SK-N-SH (cell line): Measurements from ENCODE around the gene MTCL1. TPM values are rescaled to one million over a fixed set of nuclear protein-coding genes. Genes with fewer than 3 reads are reported as not detected.

ENCODE experiments used
- CTCF ChIA-PET: fragments of 300-600, 350-600 bp; formaldehyde crosslinking; extraction: SDS; loops from one replicate; lab custom pipeline; 2021; lab: Yijun Ruan, JAX
- POLR2A ChIA-PET: fragments of 350-600 bp; sonication (Branson Sonifier 250); formaldehyde crosslinking; extraction: SDS; loops from one replicate; lab custom pipeline; 2020; ENCODE audit warnings: antibody characterized with exemption, inconsistent platforms; lab: Yijun Ruan, JAX
- DNase-seq: peaks from one replicate; pipeline ENCODE4 v3.0.0; 2012
- H2AFZ ChIP-seq: fragments of 200-600 bp; sonication (generic); 2 replicates; pipeline ENCODE4 v1.8.1; 2016; ENCODE audit warnings: antibody characterized with exemption, mild to moderate bottlenecking, low read depth
- H3F3A ChIP-seq: fragments of 200-600 bp; sonication (generic); replicated peaks from 2 replicates; pipeline ENCODE3; 2016; ENCODE audit warnings: antibody characterized with exemption, mild to moderate bottlenecking; ENCODE audit not compliant: insufficient read depth
- H3K27ac ChIP-seq, 2 experiments: fragments of 200-500 bp in 1 of 2; fragments of 200-600 bp in 1 of 2; sonication (Bioruptor generic) in 1 of 2; sonication (generic), shearing (Covaris generic) in 1 of 2; 2 replicates each; pipeline versions ENCODE4 v1.5.1 to v1.6.1; 2014 to 2016; ENCODE audit warnings: low read depth in 2 of 2, inconsistent platforms in 1 of 2, low read length in 1 of 2, mild to moderate bottlenecking in 1 of 2, mixed read lengths in 1 of 2
- H3K27me3 ChIP-seq: fragments of 200-600 bp; sonication (generic), shearing (Covaris generic); 2 replicates; pipeline ENCODE4 v1.6.1; 2016; ENCODE audit warnings: mixed run types; ENCODE audit not compliant: insufficient read depth
- H3K36me3 ChIP-seq, 2 experiments: fragments of 200-500 bp in 1 of 2; fragments of 200-600 bp in 1 of 2; sonication (Bioruptor generic) in 1 of 2; sonication (generic) in 1 of 2; replicated peaks in 1 of 2; 2 replicates each; pipeline versions ENCODE3 to v1.5.1; 2014 to 2016; ENCODE audit warnings: low read length in 1 of 2, mild to moderate bottlenecking in 1 of 2; ENCODE audit not compliant: insufficient read depth in 2 of 2, control insufficient read depth in 1 of 2
- H3K4me1 ChIP-seq, 2 experiments: fragments of 200-500 bp in 1 of 2; fragments of 200-600 bp in 1 of 2; sonication (Bioruptor generic) in 1 of 2; sonication (generic), shearing (Covaris generic) in 1 of 2; 2 replicates each; pipeline versions ENCODE4 v1.5.1 to v1.6.1; 2014 to 2016; ENCODE audit warnings: low read depth in 1 of 2, low read length in 1 of 2, mixed run types in 1 of 2; ENCODE audit not compliant: insufficient read depth in 2 of 2, control insufficient read depth in 1 of 2
- H3K4me2 ChIP-seq: fragments of 200-600 bp; sonication (generic), shearing (Covaris generic); 2 replicates; pipeline ENCODE4 v1.6.1; 2017; ENCODE audit warnings: mixed run types
- H3K4me3 ChIP-seq, 2 experiments: fragments of 200-500 bp in 1 of 2; fragments of 200-600 bp in 1 of 2; sonication (Bioruptor generic) in 1 of 2; sonication (generic), shearing (Covaris generic) in 1 of 2; 2 replicates each; pipeline versions ENCODE4 v1.5.1 to v1.8.1; 2014 to 2016; ENCODE audit warnings: low read depth in 2 of 2, inconsistent platforms in 1 of 2, low read length in 1 of 2, mild to moderate bottlenecking in 1 of 2, mixed read lengths in 1 of 2, moderate library complexity in 1 of 2
- H3K79me2 ChIP-seq: fragments of 200-600 bp; sonication (generic); 2 replicates; pipeline ENCODE4 v1.8.1; 2017; ENCODE audit warnings: mild to moderate bottlenecking; ENCODE audit not compliant: insufficient read depth
- H3K9ac ChIP-seq: fragments of 200-600 bp; sonication (generic); 2 replicates; pipeline ENCODE4 v1.6.1; 2017; ENCODE audit warnings: mixed run types
- H3K9me2 ChIP-seq: fragments of 200-600 bp; sonication (generic); 2 replicates; pipeline ENCODE4 v1.6.1; 2017; ENCODE audit warnings: mixed run types
- H3K9me3 ChIP-seq: fragments of 200-600 bp; sonication (generic); 2 replicates; pipeline ENCODE4 v1.6.1; 2017; ENCODE audit warnings: mixed run types, mild to moderate bottlenecking, moderate library complexity
- H4K20me1 ChIP-seq: fragments of 200-600 bp; sonication (generic); 2 replicates; pipeline ENCODE4 v1.6.1; 2017; ENCODE audit warnings: mild to moderate bottlenecking, mixed run types; ENCODE audit not compliant: insufficient read depth
- CTCF ChIP-seq: fragments of 200-600 bp; sonication (generic); IDR thresholded peaks from 2 replicates; pipeline ENCODE4 v1.6.1; 2017; ENCODE audit warnings: antibody characterized with exemption, mild to moderate bottlenecking, moderate library complexity
- EP300 ChIP-seq, 2 experiments: IDR thresholded peaks; 2 replicates each; pipeline versions ENCODE4 v1.4.0 to v1.6.1; 2012; ENCODE audit warnings: borderline replicate concordance in 1 of 2, low read depth in 1 of 2, low read length in 1 of 2
- EZH2phosphoT487 ChIP-seq: fragments of 200-600 bp; sonication (generic); IDR thresholded peaks from 2 replicates; pipeline ENCODE4 v1.6.1; 2017; ENCODE audit warnings: low read depth, mixed run types, mild to moderate bottlenecking, antibody characterized with exemption, moderate library complexity, borderline replicate concordance
- FOSL2 ChIP-seq: IDR thresholded peaks from 2 replicates; pipeline ENCODE4 v1.4.0; 2012; ENCODE audit warnings: low read depth, mild to moderate bottlenecking, moderate library complexity, borderline replicate concordance
- IRF3 ChIP-seq: fragments of 150-350 bp; IDR thresholded peaks from 2 replicates; pipeline ENCODE4 v1.6.1; 2016; ENCODE audit warnings: mild to moderate bottlenecking, low read depth, low read length
- TAF1 ChIP-seq: IDR thresholded peaks from 2 replicates; pipeline ENCODE4 v1.6.1; 2012; ENCODE audit warnings: low read depth, mild to moderate bottlenecking, low read length, moderate library complexity, borderline replicate concordance
- TCF12 ChIP-seq: IDR thresholded peaks from 2 replicates; pipeline ENCODE4 v1.4.0; 2012
- YY1 ChIP-seq: IDR thresholded peaks from 2 replicates; pipeline ENCODE4 v1.4.0; 2012; ENCODE audit warnings: low read depth, mild to moderate bottlenecking
- WGBS: methylation state at CpG from one replicate; pipeline ENCODE4 v1.1.6; 2017; ENCODE audit warnings: low lambda C conversion rate; 5-methylcytosine and 5-hydroxymethylcytosine counted together
- polyA plus RNA-seq, 3 experiments: library from polyadenylated mRNA; depleted of rRNA; stranded (reverse); fragments of >200 nt; gene quantifications; 2 replicates each; pipeline ENCODE4 v1.2.3, GENCODE V29; 2012

Gene MTCL1
- polyA plus RNA-seq, 1 of the 3 experiments (the other 2 are of a cell fraction), result 33.5 TPM

GRCh38 chr18:8824846-8825245, 119.5 kb downstream of the MTCL1 start:
- H3K9me2 ChIP-seq, result no peaks in the 10 kb centered on the region
- POLR2A ChIA-PET, result no interaction called here
- no peak overlapping the region for H3K4me2 ChIP-seq
- no peaks in the 10 kb centered on the region for H4K20me1 ChIP-seq
- CTCF ChIA-PET, result interaction anchor here (1.4 kb wide), 1 partner anchor 118 kb away, joined by 3 read pairs; no protein-coding TSS in a partner anchor
- peaks cover 23 to 62% of the 10 kb centered on the region in 2 experiments for H3K36me3 ChIP-seq
- TF ChIP-seq TAF1 (no peak), YY1 (no peak), CTCF (no peak)
- no peak overlapping the region for H3K27ac ChIP-seq
- H3K27me3 ChIP-seq, result no peaks in the 10 kb centered on the region
- no peaks in the 10 kb centered on the region for H3K9me3 ChIP-seq
- H3K4me3 ChIP-seq, result no peak overlapping the region
- no peaks in the 10 kb centered on the region; a peak in 1 of 4 replicates for H3K4me1 ChIP-seq
- H3K9ac ChIP-seq, result no peak overlapping the region
- no peak overlapping the region for H2AFZ ChIP-seq
- no peaks in the 10 kb centered on the region; the same call in 1 of the 2 replicates for H3K79me2 ChIP-seq
- H3F3A ChIP-seq, result no peaks in the 10 kb centered on the region
- 98% methylated on average over 12 of the region's 20 CpGs for WGBS
- no peak for DNase-seq

GRCh38 chr18:8825273-8825672, 119.9 kb downstream of the MTCL1 start:
- no peaks in the 10 kb centered on the region for H3K27me3 ChIP-seq
- H3K36me3 ChIP-seq, result peaks cover 22 to 62% of the 10 kb centered on the region in 2 experiments
- H3K27ac ChIP-seq, result no peak overlapping the region
- ChIA-PET POLR2A (no interaction called here), CTCF (interaction anchor here (1.4 kb wide), 1 partner anchor 119 kb away, joined by 3 read pairs; no protein-coding TSS in a partner anchor)
- no peak overlapping the region for H3K4me3 ChIP-seq
- H2AFZ ChIP-seq, result no peak overlapping the region
- H3K9ac ChIP-seq, result no peak overlapping the region
- no peaks in the 10 kb centered on the region for H3K9me3 ChIP-seq
- no peaks in the 10 kb centered on the region for H3F3A ChIP-seq
- no peak overlapping the region for H3K4me2 ChIP-seq
- H3K4me1 ChIP-seq, result no peaks in the 10 kb centered on the region; a peak in 1 of 4 replicates
- TF ChIP-seq IRF3 (no peak), TCF12 (no peak), EP300 (IDR thresholded peaks at IDR 0.05; ENCODE audit: borderline replicate concordance in 1 of 2, low read depth in 1 of 2, low read length in 1 of 2) (no peak), EZH2phosphoT487 (no peak), FOSL2 (no peak)
- 94% methylated on average over 9 of the region's 13 CpGs for WGBS
- no peaks in the 10 kb centered on the region; the same call in 1 of the 2 replicates for H3K79me2 ChIP-seq
- no peak for DNase-seq
- no peaks in the 10 kb centered on the region for H3K9me2 ChIP-seq
- H4K20me1 ChIP-seq, result no peaks in the 10 kb centered on the region
